GM19438 (cell line): Measurements from ENCODE around the gene LSS.
"Not testable (repeated sequence)": the region's sequence is repeated elsewhere in the genome, so short reads cannot be mapped to it uniquely, and the experiment has no call there.

Experiments used
- ATAC-seq: cut with Tn5 transposase; IDR thresholded peaks from one replicate; pipeline ENCODE4 v1.9.1; 2021; ENCODE audit warnings: low read depth; ENCODE audit not compliant: unreplicated experiment

LSS gene

DNA sequence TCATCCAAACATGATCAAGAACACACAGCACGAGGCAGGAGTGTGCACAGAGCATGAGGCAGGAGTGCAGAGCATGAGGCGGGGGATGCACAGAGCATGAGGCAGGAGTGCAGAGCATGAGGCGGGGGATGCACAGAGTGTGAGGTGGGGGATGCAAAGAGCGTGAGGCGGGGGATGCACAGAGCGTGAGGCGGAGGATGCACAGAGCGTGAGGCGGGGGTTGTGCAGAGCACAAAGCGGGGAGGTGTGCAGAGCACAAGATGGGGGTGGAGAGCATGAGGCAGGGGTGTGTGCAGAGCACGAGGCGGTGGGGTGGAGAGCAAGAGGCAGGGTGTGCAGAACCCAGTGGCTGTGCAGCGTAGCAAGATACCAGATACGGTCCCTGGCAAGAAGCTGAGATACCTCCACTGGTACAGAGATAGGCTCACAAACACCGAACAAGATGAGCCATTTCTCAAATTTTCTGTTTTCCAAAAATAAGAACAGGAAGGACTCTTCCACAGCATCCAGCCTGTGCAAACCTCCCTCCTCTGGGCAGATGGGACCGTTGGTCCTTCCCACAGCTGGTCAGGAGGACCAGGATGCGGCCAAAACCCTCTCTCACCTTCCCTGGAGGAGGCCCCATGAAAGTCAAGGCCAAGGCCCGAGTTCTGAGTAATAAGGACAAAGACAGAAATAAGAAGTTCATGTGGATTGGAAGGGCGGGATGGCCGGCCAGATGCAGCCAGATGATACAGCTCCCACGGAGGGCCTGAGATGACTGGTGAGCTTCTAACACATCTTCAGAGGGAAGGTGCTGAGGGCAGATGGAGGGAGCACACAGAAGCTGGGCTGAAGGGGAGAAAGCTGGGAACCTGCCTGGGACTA lies 56.3 kb downstream of the LSS start:
- ATAC-seq = no peak

- ATAC-seq = no peak
These were observed 57.0 kb downstream of the LSS start for GRCh38 chr21:46171585-46171984.

- not testable (repeated sequence) for ATAC-seq
These were observed 58.0 kb downstream of the LSS start for GRCh38 chr21:46170436-46171193.

DNA sequence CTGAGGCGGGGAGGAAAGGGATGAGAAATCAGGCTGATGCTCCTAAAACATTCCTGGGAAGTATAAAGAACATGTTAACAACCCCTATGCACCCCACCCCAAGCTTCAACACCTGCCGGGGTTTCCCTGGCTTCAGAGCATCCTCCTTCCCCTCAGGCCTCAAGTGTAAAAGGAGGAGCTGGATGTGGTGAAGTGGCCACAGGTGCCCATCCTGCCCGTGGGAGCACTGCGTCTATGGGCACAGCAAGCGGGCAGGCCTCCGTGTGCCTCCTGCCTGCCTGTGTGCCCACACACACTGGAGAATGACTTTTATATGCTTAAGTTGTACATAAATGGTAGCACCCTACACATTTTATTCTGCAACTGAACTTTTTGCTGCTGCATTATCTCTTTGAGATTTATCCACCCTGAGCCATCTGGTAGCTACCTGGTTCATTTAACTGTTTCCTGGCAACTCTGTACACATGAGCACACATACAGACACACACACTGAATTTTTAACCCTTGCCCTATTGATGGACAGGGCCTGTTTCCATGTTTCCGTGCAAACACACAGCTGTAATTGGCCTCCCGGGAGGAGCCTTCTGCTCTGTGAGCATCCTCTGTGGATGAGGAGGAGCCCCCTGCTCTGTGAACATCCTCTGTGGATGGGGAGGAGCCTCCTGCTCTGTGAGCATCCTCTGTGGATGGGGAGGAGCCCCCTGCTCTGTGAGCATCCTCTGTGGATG lies 59.8 kb downstream of the LSS start:
- ATAC-seq = no peak

DNA sequence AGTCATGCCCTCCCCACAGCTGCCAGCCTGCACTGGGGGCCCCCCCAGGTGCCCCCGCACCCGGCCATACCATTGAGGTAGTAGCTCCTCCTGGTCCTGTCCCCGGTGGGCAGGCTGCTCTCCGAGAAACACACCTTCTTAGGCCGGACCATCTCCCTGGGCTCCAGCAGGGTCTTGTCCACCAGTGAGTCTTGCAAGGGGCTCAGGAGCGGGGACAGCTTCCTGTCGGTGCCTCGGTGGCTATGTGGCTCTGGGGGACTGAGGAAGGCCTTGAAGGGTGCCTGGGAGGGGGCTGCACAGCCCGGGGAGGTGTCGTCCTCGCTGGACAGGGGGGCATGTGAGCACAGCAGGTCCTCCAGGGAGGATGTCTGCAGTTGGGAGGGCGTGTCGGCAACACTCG lies 60.3 kb downstream of the LSS start:
- no peak for ATAC-seq

DNA sequence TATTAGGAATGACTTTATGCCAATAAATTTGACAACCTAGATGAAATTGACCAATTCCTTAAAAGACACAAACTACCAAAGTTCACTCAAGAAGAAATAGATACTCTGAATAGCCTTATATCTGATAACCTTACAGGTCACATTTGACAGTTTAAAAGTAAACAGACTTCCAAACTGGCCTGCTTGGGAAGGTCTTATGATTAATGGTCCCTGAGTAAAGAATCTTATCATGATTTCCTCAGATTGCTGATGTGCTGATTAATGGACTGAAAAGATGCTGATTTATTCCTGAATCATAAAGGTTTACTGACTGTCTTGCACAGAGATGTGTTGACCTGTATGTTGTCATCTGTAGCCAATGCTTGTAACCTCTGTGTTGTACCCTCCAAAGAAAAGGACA lies 63.5 kb downstream of the LSS start:
- ATAC-seq = no peak

DNA sequence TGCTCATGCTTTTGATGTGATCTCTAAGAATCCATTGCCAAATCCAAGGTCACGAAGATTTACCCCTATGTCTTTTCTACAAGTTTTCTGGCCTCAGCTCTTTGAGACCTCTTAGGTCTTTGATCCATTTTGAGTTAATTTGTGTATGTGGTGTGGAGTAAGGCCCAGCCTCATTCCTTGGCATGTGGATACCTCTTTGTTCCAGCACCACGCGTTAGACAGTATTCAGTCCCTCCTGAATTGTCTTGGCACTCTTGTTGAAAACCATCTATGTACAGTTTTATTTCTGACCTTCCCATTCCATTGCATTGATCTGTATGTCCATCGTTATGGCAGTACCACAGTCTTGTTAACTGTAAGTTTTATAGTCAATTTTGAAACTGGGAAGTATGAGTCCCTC lies 65.2 kb downstream of the LSS start:
- ATAC-seq = no peak

DNA sequence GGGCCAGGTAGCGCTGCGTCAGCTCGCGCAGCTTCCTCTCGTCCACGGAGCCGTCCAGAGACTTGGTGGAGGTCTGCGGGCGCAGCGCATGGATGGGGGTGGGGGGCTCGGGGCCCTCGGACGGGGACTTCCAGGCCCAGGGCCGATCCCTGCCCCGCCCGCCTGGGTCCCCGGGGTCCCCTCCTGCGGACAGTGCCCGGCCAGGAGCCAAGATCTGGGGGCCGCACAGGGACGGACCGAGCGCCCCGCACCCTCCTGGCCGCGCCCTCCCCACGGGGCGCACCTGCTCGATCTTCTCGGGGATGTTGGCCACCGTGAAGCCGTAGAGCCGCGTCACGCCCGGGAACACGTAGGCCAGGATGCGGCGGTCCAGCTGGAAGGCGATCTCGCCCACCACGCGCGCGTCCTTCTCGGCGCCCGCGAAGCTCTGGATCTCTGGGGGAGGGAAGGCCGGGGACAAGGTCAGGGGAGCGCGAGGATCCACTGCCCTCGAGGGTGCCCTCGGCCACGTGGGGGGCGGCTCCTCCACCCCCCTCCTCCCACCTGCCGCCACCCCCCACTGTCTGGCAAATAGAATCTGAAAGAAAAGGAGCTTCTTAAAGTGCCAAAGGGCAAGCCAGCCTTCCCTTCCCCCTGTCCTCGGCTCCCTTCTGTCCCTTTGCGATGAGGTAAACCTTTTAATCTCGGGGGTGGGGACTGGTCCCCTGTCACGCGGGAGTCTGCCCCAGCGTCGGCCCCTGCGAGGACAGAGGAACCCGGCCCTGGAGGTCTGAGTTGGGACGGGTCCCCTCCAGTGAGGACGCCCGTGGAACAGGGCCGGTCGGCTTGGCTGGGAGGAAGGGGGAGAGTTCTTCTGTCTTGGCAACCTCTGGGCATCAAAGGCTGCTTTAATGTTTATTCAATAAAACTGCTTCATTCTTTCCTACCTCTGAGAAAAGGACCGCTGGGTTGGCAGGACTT lies 66.7 kb downstream of the LSS start:
- no peak for ATAC-seq

DNA sequence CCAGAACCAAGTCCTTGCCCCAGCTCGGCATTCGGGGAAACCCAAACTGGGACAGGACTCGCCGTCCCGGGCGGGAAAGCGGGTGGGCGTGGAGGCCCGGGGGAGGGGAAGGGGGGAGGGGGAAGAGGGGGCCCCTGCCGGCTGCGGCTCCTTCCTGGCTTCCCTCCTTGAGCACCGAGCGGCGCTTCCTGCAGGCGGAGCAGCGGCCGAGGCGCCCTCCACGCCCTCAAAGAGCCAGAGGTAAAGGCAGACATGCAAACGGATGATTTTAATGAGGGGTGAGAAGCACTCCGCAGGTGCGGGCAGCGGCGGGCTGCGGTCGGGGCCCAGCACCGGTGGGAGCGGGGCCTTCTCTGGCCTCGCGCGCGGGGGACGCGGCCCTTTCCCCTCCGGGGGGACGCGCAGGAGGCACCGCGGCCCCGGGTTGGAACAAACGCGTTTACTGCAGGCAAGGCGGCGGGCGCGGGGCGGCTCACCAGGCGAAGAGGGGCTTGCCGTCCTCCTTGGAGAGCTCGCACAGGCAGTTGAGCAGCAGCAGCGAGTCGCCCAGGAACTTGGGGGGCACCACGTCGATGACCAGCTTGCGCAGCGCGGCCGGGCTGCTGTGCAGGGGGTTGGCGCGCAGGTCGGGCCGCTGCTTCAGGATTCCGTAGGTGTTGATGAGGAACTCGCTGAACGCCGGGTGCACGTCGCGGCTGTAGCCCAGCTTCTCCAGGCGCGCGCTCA lies 67.5 kb downstream of the LSS start:
- no peak for ATAC-seq

DNA sequence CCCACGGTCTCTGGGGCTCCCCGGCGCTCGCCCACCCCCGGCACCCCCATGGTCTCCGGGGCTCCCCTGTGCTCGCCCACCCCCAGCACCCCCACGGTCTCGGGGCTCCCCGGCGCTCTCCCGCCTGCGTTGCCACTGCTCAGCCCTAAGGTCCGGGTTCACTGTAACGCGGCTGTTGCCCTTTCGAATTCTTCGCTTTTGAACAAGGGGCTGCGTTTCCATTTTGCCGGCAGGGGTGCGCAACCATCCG lies 68.0 kb downstream of the LSS start:
- no peak for ATAC-seq

DNA sequence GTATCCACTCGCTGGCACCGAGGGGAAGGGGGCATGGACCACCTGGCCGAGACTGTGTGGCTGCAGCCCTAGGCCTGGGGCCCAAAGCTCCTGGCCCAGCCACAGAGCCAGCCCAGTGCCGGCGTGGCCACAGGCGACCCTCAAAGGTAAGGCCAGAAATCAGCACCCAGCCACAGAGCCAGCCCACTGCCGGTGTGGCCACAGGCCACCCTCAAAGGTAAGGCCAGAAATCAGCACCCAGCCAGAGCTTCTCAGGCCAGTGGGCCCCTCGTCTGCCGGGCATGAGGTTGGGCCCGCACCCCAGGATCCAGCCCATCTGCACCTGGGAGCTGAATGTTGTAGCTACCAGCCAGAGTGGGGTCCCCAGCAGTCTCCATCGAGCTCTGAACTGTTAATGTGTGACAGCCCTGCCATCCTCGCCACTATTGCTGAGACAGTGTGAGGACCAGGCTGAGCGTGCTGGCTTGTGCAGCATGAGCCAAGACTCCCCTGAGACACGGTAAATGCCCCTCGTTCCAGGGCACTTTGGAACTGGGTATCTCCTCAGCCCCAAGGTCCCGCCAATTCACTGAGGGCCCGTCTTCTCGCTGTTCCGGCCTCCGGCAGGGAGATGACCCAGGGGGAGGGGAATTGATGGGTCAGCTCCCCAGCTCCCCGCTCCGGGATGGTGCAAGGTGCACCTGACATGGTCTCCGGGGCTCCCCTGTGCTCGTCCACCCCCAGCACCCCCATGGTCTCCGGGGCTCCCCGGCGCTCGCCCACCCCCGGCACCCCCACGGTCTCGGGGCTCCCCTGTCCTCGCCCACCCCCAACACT lies 68.5 kb downstream of the LSS start:
- ATAC-seq = no peak

DNA sequence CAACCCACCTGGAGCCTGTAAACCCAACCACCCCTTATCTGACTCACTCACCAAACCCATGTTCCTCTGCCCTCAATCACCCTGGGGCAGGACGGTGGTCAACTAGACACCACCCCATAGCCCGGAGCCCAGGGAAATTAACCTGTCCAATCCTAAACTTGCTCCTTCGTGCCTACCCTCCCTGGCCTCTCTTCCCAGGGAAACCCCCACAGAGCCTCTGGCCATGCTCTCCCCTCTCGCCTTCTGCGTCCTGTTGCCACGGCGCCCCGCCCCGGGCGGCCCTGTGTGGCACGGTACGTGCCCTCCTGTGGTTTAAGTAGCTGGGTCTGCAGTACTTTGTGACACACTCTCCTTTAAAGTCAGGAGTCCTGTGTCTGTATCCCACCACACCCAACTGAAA lies 69.2 kb downstream of the LSS start:
- ATAC-seq = no peak

DNA sequence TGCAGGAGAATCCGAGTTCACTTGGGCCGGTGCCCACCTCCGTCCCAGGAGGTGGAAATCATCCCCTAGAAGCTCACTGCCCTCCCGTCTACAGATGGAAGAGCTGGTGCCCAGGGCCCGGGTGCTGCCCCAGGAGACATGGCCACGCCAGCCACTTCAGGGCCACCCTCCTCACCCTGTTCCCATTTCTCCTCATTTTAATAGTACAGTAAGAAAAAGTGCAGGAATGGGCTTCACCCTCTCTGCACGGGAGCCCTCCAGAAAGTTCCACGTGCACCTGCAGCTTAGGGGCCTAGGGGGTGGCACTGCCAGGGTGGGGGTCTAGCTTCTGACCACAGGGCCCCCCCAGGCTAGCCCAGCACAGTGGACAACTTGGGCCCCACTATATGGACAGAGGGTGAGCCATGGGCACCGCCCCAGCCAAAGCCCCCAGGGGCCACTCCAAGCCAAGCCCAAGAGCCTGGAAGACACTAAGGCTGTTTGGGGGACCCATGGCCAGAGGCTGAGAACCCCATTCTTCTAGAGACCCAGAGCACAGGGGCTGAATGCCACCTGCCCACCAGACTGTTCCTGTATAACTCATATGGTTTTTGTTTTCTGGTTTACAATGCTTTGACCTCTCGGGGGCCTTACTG lies 69.8 kb downstream of the LSS start:
- no peak for ATAC-seq

DNA sequence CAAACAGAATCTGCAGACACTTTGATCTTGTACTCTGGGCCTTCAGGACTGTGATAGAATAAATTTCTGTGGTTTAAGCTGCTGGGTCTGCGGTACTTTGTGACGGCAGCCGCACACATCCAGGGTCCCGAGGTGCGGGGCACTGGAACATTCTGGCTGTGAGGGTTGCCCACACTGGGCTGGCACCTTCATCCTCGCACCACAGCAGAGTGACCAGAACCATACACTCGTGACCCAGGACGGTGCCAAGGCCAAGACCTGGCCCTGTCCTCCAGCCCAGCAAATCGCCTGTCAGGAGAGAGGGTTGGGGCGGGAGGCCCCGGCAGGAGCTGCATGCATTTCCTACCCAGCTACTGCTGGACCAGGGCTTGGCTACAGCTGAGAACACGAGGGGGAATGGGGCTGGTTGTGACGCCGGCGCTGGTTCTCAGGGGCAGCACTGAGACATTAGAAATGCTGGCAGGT lies 70.6 kb downstream of the LSS start:
- ATAC-seq = no peak

- no peak for ATAC-seq
These were observed 71.1 kb downstream of the LSS start for GRCh38 chr21:46157396-46157986.

GRCh38 chr21:46156678-46157077 lies 71.9 kb downstream of the LSS start:
- ATAC-seq = no peak

DNA sequence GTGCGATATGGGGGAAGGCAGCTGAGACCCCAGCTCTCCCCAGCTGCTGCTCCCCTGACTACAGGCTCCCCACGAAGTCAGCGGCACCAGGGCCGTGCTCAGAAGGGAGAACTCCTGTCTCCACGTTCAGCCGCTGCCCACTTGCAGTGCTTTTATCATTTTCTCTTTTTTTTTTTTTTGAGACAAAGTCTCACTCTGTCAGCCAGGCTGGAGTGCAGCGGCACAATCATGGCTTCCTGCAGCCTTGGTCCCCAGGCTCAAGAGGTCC lies 72.3 kb downstream of the LSS start:
- ATAC-seq = no peak
